Tongue (tissue), 2 donors: Measurements from ENCODE around the gene TACC2. TPM values are rescaled to one million over a fixed set of nuclear protein-coding genes. Genes with fewer than 3 reads are reported as not detected.
"Not testable (repeated sequence)": the region's sequence is repeated elsewhere in the genome, so short reads cannot be mapped to it uniquely, and the experiment has no call there.

Source experiments
- DNase-seq: peaks from one replicate; pipeline ENCODE4 v3.0.0-alpha.2; 2015
- total RNA-seq: library from RNA; depleted of rRNA; stranded (reverse); fragments of >200 nt; gene quantifications from one replicate; pipeline ENCODE4 v1.2.3, GENCODE V29; 2014

Gene TACC2
- total RNA-seq, 1 donor from 2014 or later: 128 TPM

GRCh38 chr10:121984463-121984862 is 4.5 kb upstream of the TACC2 start:
- no peak for DNase-seq

DNA sequence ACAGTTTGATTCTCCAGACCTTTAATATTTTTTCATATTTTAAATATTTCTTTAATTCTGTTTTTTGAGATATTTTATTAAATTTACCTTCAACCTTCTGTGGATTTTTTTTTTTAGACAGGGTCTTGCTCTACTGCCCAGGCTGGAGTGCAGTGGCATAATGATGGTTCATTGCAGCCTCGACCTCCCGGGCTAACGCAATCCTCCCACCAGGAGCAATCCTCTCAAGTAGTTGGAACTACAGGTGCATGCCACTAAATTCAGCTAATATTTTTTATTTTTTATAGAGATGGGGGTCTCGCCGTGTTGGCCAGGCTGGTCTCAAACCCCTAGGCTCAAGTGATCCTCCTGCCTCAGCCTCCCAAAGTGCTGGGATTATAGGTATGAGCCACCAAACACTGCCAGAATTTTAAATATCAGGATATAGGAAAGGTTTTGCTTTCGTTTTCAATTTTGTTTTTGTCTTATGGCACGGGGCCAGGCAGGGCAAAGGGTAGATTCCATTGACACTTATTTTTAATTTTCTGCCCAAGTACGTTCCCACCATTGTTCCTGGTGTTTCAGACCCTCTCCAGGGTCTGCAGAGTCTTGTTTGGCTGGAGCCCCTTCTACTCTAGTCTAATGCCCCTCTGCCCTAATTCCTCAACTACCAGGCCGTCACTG is 1.2 kb downstream of the TACC2 start:
- no peak for DNase-seq

GRCh38 chr10:121991727-121992126 is 2.8 kb downstream of the TACC2 start:
- not testable (repeated sequence) for DNase-seq

DNA sequence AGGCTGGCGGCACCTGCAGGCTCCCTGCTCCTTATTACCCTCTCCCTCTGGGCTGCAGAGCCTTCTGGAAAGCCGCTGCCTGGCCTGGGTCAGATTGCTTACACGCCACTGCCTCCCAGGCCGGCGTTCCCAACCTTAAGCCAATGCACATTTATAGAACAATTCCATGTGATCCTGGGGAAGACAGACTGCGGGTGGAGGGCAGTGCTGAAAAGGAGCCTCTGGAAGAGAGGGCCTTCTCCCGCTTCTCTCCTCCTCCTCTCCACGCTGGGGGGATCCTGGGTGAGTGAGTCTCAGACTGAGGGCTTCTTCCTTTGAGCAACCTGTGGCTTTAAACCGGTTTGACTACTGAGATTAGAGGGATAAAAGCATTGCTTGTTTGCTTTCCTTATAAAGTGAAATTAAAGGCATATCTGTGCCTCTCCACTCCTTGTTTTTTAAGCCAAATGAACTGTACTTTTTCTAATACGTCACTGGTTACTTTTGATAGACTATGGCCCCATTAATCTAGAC is 5.5 kb downstream of the TACC2 start:
- peak; percentile 75 for DNase-seq

- DNase-seq: no peak
These were observed 9.5 kb downstream of the TACC2 start for GRCh38 chr10:121998462-121998861.

GRCh38 chr10:121999301-121999700 is 10.3 kb downstream of the TACC2 start:
- peak; percentile 41 for DNase-seq

DNA sequence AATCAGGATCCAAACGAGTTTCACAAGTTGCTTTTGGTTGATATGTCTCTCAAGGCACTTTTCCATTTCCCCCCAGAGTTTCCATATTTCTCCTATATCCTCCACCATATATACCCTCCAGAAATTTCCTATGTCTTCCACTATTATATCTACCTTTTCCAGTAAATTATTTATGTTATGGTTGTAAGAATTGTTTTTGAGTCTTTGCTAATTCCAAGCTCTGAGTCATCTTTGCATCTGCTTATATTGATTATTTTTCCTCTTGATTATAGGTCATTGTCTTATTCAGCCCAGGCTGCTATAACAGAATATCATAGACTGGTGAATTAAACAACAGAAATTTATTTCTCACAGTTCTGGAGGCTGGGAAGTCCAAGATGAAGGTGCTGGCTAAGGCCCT is 12.7 kb downstream of the TACC2 start:
- no peak for DNase-seq

GRCh38 chr10:122007415-122007814 is 18.5 kb downstream of the TACC2 start:
- no peak for DNase-seq

DNA sequence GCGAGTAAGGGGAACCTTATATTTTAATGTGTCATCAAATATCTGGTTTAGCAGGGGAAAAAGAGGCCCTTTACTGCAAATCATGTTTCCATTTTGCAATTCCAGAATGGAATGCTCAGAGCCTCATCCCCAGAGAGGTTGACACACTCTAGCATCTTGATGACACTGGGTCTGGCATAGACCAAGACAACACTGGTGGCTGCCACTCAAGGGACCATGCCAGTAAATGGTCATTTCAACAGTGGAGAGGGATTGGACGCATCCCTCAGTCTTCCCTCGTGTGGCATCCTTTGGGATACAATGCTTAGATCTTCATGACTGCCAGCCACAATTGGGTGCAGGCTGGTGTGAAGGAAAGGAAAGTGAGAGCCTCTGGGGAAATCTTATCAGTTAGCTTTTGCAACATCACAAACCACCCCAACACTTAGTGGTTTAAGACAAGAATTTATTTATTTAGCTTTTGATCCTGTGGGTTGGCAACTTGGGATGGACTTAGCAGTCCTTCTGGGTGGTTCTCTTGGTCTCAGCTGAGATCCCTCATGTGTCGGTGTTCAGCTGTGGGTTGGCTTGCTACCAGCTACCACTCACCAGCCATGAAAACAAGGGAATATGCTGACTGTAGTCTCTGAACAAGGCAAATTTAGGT is 21.6 kb downstream of the TACC2 start:
- no peak for DNase-seq

GRCh38 chr10:122012731-122013130 is 23.8 kb downstream of the TACC2 start:
- DNase-seq: no peak

DNA sequence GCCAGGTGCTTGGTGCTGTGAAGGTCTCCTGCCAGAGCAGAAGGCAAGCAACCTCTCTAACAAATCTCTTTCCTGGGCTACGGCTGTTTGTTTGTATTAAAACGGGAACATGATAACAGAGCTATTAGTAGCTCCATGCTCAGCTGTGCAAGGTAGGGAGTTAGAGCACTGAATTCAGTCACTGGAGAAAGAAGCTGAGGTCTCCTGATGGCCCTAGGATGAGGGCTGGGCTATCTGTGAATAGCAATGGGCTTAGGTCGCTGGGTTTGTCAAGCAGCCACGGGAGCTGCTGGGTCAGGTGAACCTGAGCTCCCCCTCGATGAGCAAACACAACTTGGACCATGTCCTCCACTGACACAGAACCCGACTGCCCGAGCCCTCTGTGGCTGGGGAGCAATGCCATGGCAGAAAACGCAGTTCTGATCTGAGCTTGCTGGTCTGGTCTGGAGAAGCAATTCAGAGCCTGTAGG is 24.4 kb downstream of the TACC2 start:
- DNase-seq: no peak

DNA sequence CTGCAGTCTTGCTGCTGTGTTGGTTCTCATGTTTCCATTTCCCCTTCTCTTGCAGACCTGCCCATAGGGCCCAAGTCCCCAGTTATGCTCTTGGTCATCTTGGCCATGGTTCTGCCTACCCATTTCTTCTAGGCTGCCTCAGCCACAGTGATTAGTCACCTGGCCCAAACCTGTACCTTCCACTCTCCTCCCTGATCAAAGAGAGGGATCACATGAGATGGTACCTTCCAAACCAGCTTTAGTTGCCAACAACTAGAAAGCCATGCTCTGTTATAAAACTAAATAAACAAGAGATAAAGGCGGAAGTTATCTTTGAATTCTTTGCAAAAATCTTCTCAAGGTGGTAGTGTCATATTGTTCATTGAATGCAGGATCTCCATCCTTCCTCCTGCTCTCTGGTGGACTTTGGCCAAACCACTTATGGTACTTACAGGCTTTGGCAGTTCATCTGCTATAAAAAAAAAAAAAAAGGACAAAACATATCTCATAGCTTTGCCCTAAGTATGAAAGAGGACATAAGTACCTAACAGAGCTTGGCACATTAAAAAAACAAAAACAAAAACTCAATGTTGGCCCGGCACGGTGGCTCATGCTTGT is 25.8 kb downstream of the TACC2 start:
- DNase-seq: no peak

DNA sequence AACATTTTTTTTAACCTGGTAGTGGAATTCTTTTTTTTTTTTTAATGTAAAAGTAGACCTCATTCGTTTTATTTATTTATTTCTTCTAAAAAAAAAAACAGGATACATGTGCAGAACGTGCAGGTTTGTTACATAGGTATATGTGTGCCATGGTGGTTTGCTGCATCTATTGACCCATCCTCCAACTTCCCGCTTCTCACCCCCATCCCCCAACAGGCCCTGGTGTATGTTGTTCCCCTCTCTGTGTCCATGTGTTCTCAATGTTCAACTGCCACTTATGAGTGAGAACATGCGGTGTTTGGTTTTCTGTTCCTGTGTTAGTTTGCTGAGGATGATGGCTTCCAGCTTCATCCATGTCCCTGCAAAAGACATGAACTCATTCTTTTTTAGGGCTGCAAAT is 29.0 kb downstream of the TACC2 start:
- not testable (repeated sequence) for DNase-seq

DNA sequence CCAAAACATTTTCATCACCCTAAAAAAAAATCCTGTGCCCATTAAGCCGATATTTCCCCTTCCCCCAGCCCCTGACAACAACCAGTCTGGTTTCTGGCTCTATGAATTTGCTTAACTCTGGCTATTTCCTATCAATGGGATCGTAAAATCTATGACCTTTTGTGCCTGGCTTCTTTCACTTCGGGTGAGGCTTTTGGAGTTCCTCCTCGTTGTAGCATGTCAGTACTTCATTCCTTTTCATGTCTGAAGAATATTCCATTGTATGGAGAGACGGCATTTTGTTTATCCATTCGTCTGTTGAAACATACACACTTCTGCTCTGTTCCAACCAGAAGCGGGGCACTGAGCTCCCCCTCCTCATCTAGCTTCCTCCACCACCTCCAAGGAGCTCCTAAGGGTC is 29.5 kb downstream of the TACC2 start:
- no peak for DNase-seq

- peak; percentile 47 for DNase-seq
These were observed 30.0 kb downstream of the TACC2 start for GRCh38 chr10:122018951-122019413.

- peak; percentile 48 for DNase-seq
These were observed 30.5 kb downstream of the TACC2 start for GRCh38 chr10:122019414-122019975.

- DNase-seq: peak; percentile 46
These were observed 31.3 kb downstream of the TACC2 start for GRCh38 chr10:122020226-122020625.

DNA sequence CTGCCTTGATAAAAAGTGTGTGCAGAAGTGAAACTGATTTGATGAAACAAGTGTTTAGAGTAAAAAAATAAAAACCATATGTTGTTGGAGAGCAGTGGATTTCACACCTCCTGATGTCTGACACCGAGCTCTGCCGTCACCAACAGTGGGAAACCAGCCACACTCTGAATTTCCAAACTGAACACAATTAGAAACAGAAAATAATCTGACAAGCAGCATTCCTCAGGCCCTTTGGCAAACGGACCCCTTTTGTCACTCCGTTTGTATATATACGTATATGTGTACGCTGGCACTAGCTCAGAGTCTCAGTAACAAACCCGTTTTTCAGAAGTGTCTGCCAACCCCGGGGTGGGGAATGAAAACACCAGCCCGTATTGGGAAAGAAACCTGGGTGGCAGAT is 32.4 kb downstream of the TACC2 start:
- peak; percentile 79 for DNase-seq

- no peak for DNase-seq
These were observed 32.9 kb downstream of the TACC2 start for GRCh38 chr10:122021828-122022227.

DNA sequence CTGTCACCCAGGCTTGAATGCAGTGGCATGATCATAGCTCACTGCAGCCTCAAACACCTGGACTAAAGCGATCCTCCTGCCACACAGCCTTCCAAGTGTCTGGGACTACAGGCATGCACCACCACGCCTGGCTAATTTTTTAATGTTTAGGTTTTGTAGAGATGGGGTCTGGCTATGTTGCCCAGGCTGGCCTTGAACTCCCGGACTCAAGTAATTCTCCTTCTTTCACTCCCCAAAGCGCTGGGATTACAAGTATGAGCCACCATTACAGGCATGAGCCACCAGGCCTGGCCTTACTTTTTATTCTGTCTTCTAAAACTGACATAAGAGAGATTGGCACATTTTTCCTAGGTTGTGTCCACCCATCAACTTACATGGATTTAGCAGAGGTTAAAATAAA is 33.3 kb downstream of the TACC2 start:
- DNase-seq: no peak

- DNase-seq: not testable (repeated sequence)
These were observed 34.3 kb downstream of the TACC2 start for GRCh38 chr10:122023257-122023656.

DNA sequence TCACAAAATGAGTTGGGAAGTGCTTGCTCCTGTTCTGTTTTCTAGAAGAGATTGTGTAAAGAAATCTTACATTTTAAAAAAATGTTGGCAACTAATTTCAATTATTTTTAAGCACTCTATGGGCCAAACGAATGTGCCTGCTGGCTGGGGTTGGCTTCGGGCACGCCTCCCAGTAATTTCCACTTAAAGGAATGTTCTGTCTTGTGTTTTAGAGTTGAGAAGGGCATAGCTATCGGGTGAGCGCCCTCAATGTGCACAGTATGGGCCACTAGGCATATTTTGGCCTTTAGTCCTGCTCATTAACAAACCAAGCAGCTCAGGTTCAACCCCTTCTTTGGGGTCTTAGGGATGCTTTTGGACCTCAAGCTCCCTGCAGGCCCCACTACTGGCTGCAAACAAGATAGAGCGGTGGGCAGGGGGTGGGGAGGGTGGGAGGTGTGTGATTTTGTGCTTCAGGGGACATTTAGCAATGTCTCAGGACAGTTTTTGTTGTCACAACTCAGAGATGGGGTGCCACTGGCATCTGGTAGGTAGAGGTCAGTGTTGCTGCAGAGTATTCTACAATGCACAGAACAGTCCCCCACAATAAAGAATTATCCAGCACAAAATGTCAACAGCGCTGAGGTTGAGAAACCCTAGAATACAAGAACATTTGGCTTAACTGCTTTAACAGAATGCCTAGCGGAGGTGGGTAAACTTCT is 40.7 kb downstream of the TACC2 start:
- no peak for DNase-seq
